ENCODE results near the gene PRDM10. TPM values are rescaled to one million over a fixed set of nuclear protein-coding genes. Genes with fewer than 3 reads are reported as not detected.
A peak's percentile ranks its signal among the peaks of the same experiment; 100 is the strongest.
"Not testable (repeated sequence)": the region's sequence is repeated elsewhere in the genome, so short reads cannot be mapped to it uniquely, and the experiment has no call there.

The PRDM10 gene
- total RNA-seq, 1 donor from 2014 or later = 8.1 TPM

DNA sequence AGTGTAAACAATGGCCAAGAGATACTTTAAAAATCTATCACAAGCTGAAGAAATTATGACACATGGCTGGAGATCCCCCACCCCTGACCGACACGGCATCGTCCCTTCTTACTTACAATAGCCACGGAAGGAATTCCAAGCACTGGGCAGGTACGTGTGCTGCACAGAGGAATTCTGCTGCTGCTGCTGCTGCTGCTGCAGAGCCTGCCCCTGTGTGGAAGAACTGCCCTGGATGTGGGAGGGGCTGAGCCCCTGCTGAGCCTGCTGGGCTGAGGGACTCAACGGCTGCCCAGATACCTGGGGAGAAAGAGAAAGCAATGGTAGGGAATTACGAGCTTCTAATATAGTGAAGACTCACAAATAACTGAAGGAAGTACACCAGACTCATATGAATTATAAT is 92.3 kb downstream of the PRDM10 start:
- no peak for DNase-seq (ENCODE audit: low read depth)

DNA sequence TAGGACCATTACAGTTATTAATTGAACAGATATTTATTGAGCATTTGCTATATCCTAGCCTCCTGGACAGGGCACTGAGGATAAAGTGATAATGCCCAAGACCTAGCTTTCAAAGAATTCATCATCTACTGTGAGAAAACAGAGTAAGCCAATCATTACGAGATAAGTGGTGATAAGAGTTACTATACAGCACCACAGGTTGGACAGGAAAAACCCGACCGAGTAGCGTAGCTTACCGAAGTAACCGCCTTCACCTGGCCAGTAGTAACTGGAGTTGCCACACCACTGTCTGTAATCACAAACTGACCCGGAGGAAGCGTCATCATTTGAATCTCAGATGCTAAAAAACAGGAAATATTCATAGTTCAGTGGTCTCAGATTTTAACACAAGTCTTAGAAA is 97.2 kb downstream of the PRDM10 start:
- no peak for DNase-seq (ENCODE audit: low read depth)

DNA sequence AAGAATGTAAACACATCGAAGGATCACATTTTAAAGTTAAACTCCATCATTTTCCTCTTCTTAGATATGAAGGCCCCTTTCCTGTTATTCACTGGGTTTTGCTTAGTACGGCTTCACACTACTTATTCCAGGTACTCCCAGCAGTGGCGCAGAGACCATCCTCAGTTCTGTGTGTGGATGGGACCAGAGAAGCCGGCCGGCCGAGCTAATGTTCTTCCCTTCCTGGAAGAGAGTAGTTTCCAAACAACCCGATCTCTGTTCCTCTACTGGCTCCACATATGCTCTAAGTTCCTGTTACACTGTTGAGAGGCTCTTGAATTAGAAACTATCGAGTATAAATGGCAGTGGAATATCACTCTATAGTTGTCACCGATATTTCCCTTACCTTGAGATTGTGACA is 106.6 kb downstream of the PRDM10 start:
- DNase-seq (ENCODE audit: low read depth) = no peak

DNA sequence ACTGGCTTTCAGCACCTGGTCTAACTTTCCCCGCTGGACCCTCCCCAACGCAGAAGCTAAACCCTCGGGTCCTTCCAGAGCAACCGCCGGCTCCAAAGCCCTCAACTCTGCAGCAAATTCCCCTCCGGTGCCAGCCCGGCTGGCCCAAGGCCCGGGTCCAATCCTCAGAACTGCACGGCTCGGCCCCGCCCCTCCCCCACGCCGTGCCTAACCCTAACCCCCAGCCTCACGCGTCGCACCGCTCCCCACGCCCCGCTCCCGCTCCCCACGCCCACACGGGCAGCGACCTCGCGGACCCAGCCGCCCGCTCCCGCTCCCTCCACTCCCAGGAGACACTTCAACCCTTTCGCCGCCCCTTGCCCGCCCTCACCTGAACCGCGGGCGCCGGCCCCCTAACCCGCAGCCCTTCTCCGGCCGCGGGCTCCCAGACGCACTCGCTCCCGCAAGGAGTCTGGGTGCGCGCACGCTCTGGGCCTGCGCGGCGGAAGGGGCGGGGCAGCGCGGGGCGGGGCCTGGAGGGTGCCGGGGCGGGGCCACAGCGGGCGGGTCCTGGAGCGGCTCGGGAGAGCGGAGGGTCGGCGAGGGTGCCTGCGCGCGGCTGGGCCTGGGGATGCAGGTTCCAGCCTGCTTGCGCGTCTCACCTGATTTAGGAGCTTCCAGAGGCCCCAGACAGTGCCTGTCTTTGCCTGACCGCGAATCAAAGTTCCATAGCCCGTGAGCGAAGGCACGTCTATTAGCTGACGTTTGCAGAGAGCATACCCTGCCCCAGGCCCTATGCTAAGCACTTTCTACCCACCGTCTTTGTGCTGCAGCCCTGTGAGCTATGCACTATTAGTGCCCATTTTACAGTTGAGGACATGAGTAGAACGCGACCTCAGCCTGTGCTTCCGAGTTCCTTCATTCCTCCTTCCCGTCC is 107.3 kb downstream of the PRDM10 start, which contains the start of gene NFRKB:
NFRKB (minus strand) TSS at position 453 of the 916 bp plus-strand sequence. CDS start 2,729 bp downstream, outside the sequence.
- peak; percentile 80 for DNase-seq (ENCODE audit: low read depth)

DNA sequence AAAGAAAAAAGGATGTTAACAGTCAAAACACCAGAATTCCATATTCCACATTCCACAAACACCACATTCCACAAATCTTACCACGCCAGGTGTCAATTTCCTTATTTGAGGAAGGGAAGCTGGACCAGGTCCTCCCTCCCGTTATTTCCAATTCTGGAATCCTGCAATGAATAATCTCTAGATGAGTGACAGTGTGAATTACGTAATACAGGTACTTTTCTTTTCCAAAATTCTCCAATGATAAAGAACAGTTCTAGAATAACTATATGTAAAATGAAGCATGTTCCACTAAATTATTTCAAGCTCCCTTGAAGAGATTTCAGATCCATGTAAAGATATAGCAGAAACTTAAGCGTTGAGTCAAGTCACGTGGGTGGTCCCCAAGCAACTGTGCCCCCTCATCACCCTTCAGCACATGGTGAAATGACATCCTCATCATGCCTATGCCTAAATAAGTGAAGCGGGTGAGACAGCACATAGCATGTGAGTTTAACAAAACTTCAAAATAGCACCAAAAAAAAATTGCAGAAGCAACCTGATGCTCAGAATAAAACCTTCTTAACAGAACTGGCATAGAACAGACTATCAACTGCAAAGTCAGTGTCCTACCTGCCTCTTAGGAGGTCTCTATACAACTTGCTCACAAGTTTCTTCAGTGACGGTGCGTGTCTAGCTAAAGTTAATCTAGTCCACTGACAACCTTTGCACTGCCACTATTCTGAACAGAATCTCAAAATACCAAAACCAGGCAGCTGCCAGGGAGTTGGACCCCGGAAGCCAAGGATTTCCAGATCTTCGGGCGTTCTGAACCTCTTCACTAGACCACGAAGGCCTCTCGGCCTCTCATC is 108.1 kb downstream of the PRDM10 start:
- peak; percentile 22 for DNase-seq (ENCODE audit: low read depth)

DNA sequence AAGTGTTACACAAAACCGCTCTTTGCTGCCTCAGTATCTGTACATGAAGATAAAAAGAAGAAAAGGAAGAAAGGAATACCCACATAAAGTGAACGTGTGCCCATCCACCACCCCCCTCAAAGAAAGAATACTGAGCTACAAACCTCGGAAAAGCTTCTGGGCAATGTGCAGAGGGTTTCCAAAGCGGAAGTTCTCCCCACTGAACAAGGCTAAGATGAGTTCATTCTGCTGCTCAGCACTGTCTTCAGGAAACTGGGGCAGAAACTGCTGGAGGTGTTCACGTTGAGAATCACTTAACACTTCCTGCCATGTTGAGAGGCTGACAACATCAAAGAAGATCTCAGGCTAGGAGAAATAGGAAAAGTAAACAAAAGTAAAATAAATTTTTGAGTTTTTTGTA is 114.2 kb downstream of the PRDM10 start:
- DNase-seq (ENCODE audit: low read depth) = no peak

DNA sequence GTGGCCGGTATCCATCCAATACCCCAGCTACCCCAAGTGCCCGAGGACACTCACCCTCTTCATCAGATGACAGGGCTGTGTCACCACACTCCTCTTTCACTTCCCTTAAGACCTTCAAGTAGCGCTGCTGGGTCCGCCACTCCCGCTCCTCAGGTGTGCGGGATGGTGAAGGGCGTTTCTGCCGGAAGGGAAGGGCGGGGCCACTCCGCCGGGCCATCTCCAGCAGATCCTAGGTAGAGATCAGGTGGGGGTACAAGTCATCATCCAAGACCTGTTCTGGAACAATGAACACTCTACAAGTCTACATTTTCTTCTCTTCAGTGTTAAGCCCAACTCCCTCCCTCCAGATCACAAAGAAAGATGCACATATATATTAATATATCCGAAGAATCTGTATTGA is 117.3 kb downstream of the PRDM10 start:
- no peak for DNase-seq (ENCODE audit: low read depth)

DNA sequence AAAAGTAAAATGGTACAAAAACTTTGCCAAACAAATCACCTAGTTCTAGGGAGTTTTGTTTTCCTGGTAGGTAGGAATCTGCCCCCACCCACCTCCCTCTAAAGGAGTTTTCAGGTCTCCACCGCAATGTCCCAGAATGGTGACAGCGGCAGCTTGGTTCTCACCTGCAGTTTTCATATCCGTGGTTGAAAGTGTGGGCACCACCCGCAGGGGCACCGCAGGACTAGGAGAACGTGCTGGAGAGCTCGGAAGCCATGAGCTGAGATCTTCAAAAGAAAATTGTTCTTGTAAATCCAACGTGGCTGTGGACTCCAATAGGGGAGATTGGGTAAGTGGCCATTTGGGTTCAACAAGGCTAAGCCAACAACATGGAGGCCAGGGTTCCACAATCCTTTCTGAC is 118.1 kb downstream of the PRDM10 start:
- DNase-seq (ENCODE audit: low read depth) = no peak

DNA sequence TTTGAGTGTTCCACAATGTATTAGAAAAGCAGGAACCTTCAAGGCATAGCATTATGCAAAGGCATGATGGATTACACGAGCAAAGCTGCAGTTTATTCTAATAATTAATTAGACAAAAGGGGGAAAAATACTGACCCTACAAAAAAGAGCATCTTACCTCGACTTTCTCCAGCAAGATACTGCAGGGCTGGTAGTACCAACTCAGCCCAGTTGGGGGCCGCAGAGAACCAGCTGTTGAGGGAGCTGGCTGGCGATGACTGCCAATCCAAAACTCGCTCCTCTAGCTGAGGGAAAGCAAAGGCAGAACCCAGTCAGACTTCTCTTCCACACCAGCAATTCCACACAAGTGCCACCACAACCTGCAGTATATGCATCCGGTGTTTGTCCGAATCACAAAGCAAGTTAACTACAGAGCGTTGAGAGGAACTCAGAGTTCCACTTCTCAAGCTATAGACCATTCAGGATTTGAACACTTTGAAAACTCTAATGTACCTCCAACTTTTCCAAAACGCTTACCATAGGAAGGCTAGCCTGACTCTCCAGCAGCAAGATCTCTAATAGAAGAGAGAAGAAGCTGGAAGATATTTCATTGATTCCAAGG is 121.0 kb downstream of the PRDM10 start:
- peak; percentile 34 for DNase-seq (ENCODE audit: low read depth)

DNA sequence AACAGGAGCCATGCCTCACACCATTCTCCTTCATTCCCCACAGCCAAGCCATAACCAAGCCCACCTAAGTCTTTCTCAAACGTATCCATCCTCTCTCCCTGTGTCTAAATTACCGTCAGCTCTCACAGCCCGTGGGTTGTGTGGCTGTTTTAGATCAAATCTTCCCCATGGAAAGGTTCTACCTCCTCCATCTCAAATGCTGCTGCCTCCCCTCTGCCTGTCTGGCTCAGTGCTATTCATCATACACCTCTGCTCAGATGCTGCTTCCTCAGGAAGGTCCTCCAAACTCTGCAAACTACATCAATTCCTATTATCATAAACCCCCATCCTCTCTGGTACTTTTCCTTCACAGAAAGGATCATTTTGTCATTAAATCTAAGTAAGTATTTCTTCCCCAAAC is 122.3 kb downstream of the PRDM10 start:
- no peak for DNase-seq (ENCODE audit: low read depth)

DNA sequence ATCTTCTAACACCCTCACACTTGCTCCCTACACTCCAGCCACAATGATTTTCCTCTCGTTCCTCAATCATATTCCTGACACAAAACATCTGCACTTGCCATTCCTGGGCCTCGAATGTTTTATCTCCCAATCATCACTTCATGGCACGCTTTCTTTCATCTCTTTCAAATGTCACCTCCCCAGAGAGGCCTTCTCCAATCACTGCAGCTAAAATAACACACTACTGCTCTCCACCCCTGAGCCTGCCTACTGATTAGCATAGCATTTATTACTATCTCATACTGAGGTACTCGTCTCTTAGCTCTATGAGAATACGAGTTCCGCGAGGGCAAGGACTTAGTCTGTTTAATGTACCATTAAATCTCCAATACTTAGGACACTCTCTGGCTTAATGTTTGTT is 130.7 kb downstream of the PRDM10 start:
- DNase-seq (ENCODE audit: low read depth) = no peak

DNA sequence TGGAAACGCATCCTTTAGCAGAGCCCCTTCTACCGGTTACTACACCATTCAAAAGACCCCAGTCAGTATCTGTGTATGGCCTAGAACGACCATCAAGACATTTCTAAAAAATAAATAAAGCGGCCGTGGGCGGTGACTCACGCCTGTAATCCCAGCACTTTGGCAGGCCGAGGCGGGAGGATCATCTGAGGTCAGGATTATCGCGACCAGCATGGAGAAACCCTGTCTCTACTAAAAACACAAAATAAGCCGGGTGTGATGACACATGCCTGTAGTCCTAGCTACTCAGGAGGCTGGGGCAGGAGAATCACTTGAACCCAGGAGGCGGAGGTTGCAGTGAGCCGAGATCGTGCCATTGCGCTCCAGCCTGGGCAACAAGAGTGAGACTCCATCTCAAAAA is 134.0 kb downstream of the PRDM10 start:
- DNase-seq (ENCODE audit: low read depth) = not testable (repeated sequence)

DNA sequence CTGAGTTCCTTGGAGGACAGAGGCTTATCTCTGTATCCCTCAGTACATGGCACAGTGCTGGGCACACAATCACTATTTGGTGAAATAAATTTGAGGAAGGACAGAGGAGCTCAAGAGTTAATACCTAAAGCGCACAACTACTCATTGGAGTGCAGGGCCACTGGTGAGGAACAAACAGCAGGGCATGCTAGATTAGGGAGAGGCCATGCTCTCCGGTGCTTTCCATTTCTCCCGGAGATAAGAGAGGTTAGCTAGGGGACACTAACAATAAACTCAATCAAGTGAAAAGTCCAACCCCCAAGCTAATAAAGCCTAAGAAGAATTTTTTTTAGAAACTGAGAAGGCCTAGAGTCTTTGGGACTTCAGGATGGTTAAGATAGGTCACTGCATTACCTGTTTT is 136.3 kb downstream of the PRDM10 start:
- DNase-seq (ENCODE audit: low read depth) = no peak

DNA sequence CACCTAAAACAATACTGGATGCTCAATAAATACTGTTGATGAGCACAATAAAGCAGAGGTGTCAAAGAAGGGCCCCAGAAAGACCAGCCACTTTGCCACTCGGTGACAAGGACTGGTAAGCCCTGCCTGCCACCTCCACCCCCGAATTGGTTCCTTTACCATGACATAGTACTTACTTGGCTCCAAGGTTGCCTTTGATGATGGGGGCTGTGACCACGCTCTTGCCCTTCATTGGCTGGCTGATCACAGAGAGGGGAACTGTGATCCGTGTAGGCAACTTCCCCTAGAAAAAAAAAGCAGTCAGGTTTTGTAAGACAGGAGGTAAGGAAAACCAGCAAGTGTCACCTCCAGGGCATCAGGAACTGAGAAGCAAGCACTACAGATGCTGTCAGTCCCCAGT is 136.9 kb downstream of the PRDM10 start:
- no peak for DNase-seq (ENCODE audit: low read depth)

DNA sequence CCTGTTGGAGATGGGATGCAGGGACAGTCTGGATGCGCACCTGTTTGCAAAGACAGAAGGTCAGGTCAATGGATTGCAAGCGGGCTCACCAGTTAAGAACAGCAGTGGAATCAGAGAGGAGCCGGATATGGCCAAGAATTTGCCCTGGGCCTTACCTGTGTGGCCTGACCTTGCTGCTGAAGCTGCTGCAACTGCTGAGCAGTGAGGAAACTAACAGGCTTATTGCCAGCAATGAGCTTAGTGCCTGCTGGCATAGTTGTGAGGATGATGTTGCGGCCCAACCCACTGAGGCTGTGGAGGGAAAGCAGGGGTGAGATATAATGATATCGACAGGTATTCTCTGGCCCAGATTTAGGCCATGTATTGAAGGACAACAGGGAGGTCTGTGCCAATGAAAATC is 137.8 kb downstream of the PRDM10 start:
- no peak for DNase-seq (ENCODE audit: low read depth)

DNA sequence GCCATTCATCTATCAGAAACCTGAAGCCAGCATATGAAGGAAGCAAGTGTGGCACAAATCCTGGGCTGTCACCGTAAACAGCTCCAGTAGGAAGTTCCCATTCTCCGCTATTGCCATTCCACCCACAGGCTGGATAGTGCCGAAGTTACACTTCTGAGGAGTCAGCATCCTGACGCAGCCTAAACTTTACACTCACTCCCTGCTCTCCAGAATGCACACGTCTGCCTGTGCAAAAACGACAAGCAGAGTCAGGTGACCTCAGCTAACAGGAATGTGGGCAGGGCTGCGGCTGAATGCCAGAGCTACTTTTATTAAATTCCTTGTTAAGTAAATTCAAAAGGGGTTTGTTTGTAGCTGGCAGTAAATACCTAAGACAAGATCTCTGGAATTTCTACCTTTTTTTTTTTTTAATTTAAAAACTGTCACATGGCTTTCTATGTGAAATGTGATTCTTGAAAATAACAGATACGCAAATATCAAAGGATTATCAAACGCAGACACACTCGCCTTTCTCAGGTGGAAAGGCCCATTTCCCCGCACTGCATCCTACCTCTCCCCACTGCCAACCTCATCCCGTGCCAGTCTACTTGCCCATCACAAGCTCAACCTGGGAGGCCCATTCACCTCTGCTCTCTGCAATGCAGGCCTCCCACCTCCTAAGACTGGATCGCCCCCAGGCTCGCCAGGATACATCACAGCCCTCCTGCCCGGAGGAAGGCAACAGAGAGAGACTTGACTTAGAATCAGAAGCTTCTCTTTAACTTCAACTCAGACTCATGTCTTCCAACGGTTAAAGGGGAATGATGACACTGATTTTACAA is 140.7 kb downstream of the PRDM10 start:
- DNase-seq (ENCODE audit: low read depth) = peak; percentile 89

DNA sequence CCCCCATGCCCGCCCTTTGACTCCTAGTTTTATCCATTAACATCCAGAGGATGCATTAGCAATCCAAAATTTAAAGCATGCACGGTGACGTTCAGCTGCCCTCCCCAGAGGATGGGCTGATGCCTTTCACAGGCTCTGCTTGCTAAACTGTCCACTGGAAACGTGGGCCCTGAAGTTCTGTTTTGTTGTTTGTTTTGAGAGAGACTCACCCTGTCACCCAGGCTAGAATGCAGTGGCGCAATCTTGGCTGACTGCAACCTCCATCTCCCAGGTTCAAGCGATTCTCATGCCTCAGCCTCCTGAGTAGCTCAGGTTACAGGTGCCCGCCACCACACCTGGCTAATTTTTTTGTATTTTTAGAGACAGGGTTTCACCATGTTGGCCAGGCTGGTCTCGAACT is 146.6 kb downstream of the PRDM10 start:
- DNase-seq (ENCODE audit: low read depth) = no peak

DNA sequence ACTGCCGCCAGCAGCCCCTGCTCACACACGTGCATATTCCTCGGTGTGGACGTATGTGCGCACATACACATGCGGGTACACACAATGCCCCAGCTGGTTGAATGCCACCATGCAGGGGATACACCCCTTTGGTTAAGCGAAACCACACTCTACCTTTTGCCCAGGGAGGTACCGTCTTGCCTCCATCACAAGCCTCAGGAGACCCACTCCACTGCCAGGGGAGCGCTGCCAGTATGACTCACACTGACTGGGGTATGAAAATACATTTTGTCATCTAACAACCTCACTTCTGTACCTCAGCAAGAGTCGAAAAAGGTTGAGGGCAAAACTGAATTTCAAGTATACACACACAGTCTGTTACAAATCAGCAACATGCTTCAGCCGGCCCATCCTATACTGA is 147.5 kb downstream of the PRDM10 start:
- DNase-seq (ENCODE audit: low read depth) = no peak

DNA sequence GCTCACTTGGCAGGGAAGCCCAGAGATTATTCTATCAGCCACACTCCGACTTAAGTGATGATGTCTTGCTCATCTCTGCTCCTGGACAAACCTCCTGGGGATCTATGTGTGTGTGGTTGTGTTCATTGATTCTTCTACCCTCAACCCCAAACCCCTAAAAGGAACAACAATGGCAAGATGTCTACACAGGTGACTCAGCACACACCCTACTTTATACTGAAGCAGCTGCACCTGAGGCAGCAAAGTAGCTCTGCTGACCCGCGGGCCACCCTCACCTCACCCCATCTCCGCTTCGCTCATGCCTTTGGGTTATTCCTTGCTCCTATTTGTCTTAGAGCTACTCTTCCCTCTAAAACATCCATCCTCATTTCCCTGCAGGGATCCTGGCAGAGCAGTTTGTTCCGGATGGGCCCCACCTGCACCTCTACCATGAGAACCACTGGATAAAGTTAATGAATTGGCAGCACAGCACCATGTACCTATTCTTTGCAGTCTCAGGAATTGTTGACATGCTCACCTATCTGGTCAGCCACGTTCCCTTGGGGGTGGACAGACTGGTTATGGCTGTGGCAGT is 148.3 kb downstream of the PRDM10 start:
- DNase-seq (ENCODE audit: low read depth) = no peak

DNA sequence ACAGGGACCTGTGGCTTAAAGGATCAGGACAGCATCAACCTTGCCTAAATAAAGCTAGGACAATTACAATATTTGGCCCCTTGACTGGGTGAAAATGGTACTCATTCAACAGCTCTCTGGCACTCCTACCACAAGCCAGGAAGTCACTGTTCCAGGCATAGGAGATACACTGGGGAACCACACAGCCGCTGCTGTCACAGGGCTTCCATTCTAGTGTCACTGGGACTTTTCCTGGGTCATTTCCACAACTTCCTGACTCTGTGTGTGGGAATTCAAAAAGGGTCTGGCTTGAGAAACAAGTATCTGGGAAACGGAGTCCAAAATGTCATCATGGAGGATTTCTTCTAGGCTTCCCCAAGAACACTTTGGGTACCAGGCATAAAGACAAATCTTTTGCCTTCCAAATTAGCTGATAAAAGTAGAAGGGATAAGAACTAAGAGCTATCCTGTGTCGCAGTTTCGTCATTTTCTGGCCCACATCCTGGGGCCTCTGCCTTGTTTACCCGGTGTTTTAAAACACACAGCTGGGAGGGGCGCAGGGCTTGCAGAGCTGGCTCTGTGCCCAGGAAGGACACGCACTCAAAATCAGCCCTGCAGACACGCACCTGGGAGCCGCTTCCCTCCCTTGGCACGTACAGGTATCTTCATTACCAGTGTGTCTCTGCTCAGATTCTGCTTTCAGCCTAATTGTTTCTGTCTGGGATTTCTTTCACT is 149.0 kb downstream of the PRDM10 start:
- DNase-seq (ENCODE audit: low read depth) = no peak
